Stimulated activated CD4-positive, alpha-beta T cell treated with anti-CD3 and anti-CD28 coated beads, Interleukin-4, amount 100 ng/mL, for 48 hours (primary cell): ENCODE measurements around the gene CACNA2D1.

Source experiments
- DNase-seq, 2 donors: peaks; one replicate each; pipeline ENCODE4 v3.0.0-alpha.2; 2020; ENCODE audit warnings: low read depth in 2 of 2

CACNA2D1 gene

DNA sequence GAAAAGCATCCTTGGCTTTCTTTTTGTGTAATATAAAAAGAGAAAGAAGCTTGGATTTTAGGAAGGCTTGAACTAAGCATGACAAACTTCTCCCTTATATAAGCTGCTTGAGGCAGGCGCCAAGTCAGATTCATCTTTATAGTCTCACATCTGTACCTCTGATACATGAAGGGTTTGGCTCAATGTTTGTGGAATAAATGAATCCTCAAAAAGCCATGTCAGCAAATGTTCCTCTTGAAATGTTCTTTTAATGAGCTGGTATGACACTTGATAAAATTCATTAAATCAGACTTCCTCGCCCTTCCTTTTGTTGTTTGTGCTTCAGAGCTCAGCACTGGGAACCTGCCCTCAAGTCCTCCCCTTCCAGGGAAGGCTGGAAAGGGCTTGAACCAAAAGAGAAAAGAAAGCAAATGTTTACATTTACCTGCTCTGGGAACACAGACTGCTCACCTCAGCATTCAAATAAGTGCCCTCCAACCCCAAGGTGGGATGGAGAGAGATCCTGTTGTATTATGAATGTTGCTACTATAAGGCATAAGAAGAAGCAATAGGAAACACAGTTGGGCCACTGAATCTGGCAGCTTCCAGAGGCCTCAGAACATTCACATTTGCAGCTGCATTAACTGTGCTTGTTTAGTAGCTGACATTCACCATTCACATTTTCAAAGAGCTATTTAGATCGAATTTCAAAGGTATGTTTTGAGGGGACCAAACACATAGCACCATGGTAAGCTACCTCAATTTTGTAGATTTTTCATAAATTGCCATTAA lies 212.6 kb downstream of the CACNA2D1 start:
- no peak for DNase-seq

DNA sequence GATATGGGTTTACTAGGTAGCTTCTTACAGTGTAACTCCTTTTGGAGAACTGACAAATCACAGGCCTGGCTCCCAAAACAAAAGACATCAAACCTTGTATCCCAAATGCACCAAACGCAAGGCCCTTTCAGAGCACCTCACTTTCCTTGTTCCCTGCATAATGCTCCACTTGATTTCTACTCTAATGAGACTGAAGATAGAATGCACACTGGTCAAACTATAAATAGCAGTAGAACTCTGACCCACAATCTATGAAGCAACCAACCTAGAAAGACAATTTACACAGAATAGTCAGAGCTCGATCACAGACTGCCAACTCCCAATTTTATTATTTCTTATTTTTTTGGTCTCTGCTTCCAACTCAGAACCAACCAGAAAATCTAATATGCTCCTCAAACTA lies 214.4 kb downstream of the CACNA2D1 start:
- DNase-seq = no peak

DNA sequence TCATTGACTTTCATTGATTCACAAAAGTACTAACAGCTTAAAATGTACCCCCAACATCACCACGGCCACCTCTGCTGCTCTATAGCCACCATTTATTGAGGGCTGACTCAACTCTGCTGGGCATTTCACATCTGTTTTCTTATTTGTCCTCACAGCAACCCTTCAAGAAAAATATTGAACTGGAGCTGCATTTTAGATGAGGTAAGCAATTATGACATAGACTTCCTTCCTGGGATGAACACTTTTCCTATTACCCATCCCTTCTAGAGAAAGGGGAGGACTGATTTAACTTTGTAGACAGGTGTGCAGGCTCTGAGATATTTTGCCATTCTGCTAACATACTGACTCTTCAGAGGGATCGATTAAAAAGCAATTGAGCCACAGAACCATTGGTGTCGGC lies 217.4 kb downstream of the CACNA2D1 start:
- DNase-seq = no peak

DNA sequence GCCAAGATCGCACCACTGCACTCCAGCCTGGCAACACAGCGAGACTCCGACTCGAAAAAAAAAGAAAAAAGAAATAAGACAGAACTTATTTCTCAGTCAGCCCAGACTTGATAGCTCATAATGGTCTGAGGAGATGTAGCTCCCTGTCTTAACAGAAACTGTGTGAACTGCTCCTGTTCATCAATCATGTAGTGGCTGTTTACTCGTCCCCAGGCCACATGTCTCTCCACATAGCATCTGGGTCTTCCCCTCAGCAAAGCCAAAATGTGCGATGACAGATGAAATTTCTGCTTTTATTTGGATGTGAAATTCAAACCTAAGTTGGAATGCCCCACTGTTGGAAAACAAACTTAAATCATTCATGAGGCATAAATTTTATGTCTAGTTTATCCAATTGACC lies 219.0 kb downstream of the CACNA2D1 start:
- no peak for DNase-seq

DNA sequence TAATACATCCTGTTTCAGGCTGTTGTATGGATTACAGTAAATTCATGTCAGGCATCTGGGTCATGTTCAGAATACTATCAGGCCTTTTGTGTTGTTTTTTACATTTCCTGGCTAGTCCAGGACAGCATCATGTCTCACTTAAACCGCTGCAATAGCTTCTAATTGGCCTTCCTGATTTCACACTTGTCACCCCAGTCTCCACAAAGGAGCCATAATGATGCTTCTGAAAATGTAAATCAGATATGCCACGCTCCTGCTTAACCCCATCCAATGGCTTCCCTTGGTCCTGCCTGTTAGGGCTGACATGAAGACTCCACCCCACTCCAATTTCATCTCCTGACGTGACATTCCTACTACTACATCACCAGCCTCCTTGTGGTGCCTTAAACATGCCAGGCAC lies 220.0 kb downstream of the CACNA2D1 start:
- DNase-seq = no peak

DNA sequence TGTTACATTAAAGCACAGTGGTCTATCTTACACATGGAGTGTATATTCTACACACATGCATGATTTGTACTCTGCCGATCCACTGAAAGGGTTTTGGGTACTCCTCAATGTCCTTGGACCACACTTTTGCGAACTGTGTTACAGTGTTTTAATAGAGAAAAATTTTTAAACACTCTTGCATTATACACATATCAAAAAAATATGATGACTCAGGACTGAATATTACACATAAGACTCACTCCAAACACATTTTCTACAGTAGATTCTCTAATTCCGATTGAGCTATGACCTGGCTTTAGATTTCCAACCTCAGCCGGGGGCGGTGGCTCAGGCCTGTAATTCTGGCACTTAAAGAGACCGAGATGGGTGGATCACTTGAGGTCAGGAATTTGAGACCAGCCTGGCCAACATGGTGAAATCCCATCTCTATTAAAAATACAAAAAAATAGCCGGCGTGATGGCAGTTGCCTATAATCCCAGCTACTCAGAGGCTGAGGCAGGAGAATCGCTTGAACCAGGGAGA lies 222.4 kb downstream of the CACNA2D1 start:
- no peak for DNase-seq

DNA sequence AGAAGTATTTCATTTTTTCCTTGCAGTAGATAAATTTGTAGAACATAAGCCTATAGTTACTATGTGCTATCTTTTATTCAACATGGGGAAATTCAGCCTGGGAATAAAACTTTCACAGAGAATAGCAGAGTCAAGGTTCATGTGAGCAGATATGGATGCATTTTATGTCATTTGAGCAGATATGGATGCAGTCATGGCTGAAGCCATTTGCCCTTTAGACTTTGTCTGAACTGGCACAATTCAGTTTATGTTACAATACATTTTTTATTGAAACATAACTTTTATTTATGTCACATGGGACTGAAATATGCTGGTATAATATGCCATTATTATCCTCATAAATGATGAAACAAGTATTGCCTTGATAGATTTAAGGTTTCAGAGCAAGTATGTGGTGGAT lies 231.1 kb downstream of the CACNA2D1 start:
- no peak for DNase-seq

DNA sequence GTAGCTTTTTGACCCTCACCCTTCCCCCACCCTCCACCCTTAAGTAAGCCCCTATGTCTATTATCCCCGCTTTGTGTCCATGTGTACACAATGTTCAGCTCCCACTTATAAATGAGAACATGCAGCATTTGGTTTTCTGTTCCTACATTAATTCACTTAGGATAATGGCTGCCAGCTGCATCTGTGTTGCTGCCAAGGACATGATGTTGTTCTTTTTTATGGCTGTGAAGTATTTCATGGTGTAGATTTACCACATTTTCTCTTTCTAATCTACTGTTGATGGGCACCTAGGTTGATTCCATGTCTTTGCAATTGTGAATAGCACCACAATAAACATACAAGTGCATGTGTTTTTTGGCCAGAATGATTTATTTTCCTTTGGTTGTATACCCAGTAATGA lies 232.2 kb downstream of the CACNA2D1 start:
- DNase-seq = no peak

DNA sequence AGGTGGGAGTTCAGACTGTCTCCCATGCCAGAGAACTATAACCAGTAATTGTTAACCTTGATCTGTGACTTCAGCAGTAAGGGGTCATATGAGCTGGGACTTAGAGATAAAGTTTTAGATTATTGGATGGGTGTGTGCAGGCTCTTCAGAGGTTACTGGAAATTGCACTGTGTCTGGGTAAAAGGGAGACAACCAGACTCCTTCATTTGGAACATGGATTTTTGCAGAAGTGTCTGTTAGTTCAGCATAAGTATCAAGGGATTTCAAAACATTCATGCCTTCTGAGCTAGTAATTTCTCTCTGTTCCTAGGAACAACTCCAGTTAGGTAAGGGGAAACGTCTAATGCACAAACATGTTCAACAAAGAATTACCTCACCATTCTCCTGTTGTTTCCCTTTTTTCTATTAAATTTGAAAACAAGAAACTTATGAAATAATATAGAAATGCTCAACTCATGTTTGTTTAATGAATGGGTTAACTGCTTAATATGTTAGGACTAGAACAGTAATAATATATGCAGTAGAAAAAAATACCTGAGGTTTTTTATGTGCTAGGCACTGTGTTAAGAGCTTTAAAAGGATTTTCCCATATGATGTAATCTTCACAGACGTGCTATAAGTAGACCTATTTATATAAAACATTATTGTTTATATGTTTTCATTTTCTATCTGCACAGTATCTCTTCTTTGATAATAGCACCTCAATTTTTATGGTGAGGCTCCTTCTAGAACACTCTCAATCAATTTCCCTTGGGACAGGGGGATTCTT lies 233.0 kb downstream of the CACNA2D1 start:
- DNase-seq = no peak

DNA sequence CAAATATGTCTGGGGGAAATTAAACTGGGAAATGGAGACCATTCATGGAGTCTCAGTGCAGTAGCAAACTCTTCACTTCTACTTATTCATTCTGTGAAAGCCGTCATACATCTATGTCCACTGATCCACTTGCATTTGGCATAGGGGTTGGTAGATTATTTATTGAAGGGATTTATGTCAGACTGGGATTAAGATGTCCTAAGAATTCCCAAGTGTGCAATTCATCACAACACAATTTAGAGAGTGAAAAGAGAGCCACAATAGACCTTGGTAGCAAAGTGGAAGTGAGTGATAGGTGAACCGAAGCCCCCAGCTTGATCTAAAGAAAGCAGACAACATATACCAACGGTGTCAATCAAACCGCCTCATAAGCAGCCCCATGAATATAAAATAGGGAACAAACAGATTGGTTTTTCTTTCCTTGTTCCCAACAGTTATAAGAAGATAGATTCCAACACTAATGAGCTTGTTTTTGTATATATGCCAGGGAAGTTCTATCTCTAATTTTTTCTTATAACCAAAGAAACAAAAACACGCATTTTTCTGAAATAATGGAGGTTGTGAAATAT lies 234.3 kb downstream of the CACNA2D1 start:
- no peak for DNase-seq

DNA sequence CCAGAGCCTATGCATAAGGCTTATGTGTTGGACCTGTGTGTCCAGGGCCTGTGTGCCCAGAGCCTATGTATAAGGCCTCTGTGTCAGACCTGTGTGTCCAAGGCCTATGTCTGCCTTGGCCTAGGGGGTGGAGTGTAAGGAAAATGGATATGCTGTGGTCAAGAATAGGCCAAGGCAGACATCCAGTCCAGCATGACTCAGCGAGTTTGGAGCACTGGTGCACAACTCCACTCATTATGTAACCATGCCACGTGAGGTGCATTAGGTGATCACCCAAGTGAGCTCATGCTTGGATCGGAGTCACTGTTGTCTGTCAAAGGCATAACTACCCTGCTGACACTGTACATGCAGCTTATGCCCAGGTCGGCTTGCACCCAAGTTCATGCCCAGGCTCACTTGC lies 238.9 kb downstream of the CACNA2D1 start:
- no peak for DNase-seq

DNA sequence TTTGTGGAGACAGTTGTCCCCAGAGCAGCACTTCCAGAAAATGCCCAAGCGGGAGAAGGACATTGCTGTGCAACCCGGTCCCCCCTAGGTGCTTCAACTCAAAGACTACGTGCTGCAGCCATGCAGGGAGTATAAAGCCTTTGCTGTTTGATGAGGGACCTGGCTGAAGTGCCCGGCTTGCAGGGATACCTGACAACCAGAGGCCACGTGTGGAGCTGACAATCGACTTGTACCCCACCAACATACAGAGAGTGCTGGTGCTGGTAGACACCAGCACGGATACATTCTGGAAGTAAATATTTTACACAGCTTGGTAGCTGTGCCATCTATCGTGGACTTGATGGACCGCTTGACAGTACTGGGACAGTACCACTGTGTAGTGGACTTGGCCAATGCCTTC lies 240.6 kb downstream of the CACNA2D1 start:
- DNase-seq = no peak

DNA sequence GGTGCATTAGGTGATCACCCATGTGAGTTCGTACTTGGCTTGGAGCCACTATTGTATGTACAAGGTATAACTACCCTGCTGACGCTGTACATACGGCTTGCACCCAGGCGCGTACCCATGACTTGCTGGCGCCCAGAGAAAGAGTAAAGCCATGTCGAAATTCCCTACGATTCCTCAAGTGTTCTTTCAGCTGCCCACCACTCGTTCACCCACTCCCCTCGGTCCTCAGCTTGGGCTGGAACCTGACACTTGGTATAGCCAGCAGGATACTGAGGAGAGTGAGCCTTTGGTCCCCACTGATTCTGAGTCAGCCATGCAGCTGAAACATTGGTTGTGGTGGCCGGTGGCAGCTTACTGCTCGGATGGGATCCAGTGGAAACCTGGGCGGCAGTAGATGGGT lies 241.5 kb downstream of the CACNA2D1 start:
- no peak for DNase-seq

DNA sequence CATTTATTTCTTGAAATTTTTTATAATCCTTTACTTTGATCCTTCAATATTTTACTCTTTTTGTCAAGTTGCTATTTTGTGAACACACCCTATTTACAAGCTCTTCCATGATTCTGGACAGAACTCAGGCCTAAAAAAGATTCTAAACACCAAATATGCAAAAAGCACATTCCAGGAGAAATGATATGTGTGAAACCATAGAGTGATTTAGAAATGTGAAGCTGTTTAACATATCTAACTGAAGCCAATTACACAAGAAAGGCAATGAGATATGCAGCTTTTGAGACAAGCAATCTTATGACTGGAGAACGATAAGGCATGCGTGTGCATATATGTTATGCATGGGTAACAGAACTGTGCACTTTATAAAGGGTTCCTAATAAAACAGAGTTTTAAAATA lies 243.0 kb downstream of the CACNA2D1 start:
- no peak for DNase-seq

DNA sequence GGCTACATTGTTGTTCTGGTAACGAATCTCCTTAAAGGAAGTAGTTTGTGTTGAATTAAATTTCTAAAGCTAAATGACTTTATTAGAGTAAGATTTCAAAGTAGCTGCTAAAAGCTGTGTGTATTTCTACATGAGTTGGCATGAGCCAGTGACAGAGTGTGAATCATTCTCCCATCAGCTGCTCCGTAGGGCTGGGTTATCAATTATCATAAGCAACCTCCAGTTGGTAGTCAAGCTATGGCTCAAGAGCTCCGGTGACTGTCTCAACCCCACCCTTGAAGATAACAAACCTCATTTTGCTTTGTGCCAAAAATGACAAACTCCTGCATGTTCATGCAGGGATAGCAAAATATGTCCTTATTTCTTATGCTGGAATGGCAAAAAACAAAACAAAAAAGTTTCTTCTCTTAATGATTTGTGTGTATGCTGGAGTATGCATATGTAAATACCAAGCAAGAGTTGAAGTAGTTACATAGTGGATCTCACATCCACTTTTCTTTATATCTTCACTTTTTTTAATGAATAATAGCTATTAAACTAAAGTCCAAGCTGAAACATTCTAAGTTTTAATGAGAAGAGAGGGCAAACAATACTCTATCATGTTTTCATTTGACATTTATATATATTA lies 249.4 kb downstream of the CACNA2D1 start:
- DNase-seq = no peak

DNA sequence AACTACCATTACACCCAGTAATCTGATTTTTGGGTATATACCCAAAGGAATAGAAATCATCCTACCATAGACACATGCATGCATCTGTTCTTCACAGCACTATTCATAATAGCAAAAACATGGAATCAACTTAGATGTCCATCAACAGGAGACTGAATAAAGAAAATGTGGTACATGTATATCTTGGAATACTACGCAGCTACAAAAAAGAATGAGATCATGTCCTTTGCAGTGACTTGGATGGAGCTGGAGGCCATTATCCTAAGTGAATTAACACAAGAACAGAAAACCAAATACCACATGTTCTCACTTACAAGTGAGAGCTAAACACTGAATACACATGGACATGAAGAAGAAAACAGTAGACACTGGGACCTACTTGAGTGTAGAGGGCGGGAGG lies 254.9 kb downstream of the CACNA2D1 start:
- DNase-seq = no peak

DNA sequence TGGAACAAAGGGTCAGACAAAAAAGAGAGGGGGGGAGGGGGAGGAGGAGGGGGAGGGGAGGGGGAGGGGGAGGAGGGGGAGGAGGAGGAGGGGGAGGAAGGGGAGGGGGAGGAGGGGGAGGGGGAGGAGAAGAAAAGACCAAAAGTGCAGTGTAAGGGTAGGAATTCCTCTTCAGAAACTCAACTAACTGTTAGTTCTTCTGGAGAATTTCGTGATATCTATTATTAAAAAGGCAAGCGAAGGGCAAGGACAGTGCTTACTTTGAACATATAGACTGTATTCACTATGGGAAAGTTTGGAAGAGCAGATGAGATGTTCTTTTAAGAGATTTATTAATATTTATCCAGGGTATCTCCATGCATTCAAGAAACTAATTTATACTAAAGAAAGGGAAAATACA lies 258.1 kb downstream of the CACNA2D1 start:
- DNase-seq = no peak

DNA sequence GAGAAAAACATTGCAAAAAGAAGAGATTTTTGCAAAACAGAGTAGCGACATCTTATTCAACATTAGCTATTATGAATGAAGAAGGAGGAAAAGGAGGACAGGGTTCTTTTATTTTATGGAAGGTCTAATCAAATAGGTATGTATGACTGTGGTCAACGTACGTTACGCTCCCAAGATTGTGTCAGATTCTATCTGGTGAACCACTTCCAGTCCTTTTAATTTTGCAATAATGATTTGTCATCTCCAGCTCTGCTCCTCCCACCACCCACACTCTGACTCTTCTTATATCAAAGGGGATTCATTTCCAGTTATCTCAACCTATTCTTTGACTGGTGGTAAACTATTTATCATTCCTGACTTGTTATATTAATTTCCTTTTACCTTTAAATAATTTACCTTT lies 259.9 kb downstream of the CACNA2D1 start:
- no peak for DNase-seq

DNA sequence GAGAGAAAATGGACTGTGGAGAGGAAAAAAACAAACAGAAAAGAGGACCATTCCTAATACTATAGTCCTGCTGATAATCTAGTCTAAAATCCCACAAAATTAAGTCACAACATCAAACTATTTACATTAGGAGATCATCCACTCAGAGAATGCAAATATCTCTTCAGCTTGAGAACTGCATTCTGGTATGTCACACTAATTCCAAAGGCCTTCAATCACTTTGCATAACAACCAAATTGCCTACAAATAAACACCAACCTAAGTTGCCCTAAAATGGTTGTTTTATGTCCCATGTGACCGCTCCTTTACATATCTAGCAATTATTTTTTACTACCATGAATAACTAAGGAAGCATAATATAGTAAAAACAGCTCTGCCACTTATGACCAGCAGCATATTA lies 264.3 kb downstream of the CACNA2D1 start:
- DNase-seq = no peak

DNA sequence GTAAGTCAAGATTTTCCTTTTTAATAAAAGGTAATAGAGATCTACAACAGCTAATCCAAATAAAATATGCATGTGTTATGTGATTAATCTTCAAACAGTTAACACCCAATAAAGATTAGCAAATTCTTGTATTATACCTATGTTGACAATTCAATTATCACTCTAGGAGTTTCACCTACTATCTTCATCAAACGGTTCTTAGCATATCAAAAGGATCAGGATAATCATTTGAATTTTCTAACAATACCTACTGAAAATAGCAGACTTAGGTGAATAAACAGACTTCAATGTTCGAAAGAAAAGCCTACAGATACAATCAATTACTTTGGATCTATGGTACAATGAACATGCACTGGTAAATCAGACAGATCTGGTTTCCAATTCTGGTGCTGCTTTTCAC lies 268.3 kb downstream of the CACNA2D1 start:
- no peak for DNase-seq

DNA sequence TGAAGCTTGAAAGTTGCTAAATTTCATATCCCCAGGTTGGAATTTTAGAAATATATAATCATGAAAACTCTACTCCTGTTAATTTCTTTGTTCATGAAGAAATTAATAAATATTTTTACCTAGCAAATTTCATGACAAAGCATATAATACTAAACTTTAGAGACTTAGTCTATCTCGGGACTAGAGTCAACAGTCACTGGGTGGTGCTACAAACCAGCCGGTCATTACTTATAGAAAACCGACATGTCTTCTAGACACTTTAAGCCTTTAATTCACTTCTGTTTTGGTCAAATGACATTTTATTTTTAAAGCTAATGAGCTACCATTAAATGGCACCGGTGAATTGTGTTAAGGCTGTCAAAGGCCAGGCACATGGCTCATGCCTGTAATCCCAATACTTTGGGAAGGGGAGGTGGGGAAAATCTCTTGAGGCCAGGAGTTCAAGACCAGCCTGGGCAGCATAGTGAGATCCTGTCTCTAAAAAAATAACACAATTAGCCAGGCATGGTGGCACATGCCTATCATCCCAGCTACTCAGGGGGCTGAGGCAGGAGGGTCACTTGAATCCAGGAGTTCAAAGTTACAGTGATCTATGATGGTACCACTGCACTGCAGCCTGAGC lies 270.1 kb downstream of the CACNA2D1 start:
- DNase-seq = no peak

DNA sequence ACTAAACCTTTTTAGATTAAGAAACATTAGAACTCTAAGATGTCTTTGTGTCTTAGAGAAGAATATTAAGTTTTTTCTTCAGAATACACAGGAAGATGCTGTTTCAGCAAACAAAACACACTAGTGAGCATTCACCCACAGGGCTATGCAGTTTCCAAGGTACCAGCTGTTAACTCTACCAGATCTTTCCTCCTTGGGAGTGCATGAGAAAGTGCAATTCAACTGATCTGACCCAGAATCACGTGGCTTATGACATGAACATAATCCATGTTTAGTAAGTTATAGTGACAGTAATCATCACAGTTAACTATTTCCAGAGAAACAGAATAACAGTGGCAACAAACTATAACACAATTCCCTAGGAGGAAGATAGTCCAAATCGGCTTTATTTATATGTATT lies 270.7 kb downstream of the CACNA2D1 start:
- no peak for DNase-seq
